ENCODE data around the gene RAPGEF2.

GRCh38 chr4:159369256-159369655, 266.4 kb downstream of the RAPGEF2 start:
- TF ChIP-seq POLR2AphosphoS5 (IDR thresholded peaks at IDR 0.05): no peak
- no peak for TF ChIP-seq POLR2A (IDR thresholded peaks at IDR 0.05)

Measured in breast epithelium (tissue), 3 donors.